ENCODE results near the gene CTU1.

CTU1 gene

GRCh38 chr19:51059715-51060114 is 48.5 kb downstream of the CTU1 start:
- no peak overlapping the region for H3K4me3 ChIP-seq
- no peak overlapping the region for H3K27ac ChIP-seq
- no peaks in the 10 kb centered on the region for H3K36me3 ChIP-seq
- no peak for TF ChIP-seq CTCF (IDR thresholded peaks at IDR 0.05)
- H3K9me3 ChIP-seq, result no peaks in the 10 kb centered on the region
- peaks cover 0 to 14% of the 10 kb centered on the region in 2 donors for H3K27me3 ChIP-seq
- intact Hi-C loops (cut with DNase I; ENCODE audit: low total_unique reads), result no loop called here
- H3K4me1 ChIP-seq, result no peaks in the 10 kb centered on the region
- no peak for DNase-seq

- DNase-seq, result no peak
- H3K9me3 ChIP-seq, result no peaks in the 10 kb centered on the region
- H3K27me3 ChIP-seq, result peaks cover 0 to 3% of the 10 kb centered on the region in 2 donors
- H3K4me3 ChIP-seq, result no peak overlapping the region
- no peaks in the 10 kb centered on the region for H3K36me3 ChIP-seq
- TF ChIP-seq CTCF (IDR thresholded peaks at IDR 0.05), result no peak
- H3K27ac ChIP-seq, result no peak overlapping the region
- H3K4me1 ChIP-seq, result no peaks in the 10 kb centered on the region
- intact Hi-C loops (cut with DNase I; ENCODE audit: low total_unique reads), result no loop called here
Measured at GRCh38 chr19:51055866-51056265, 52.3 kb downstream of the CTU1 start.

Measured in tibial artery (tissue), 4 donors.